Hepatic stellate cell (primary cell): ENCODE measurements around the gene ZNF786.
"Not testable (repeated sequence)": the region's sequence is repeated elsewhere in the genome, so short reads cannot be mapped to it uniquely, and the experiment has no call there.

Experiments used
- DNase-seq: peaks from one replicate; pipeline ENCODE4 v3.0.0; 2011; ENCODE audit warnings: low spot score

Gene ZNF786

DNA sequence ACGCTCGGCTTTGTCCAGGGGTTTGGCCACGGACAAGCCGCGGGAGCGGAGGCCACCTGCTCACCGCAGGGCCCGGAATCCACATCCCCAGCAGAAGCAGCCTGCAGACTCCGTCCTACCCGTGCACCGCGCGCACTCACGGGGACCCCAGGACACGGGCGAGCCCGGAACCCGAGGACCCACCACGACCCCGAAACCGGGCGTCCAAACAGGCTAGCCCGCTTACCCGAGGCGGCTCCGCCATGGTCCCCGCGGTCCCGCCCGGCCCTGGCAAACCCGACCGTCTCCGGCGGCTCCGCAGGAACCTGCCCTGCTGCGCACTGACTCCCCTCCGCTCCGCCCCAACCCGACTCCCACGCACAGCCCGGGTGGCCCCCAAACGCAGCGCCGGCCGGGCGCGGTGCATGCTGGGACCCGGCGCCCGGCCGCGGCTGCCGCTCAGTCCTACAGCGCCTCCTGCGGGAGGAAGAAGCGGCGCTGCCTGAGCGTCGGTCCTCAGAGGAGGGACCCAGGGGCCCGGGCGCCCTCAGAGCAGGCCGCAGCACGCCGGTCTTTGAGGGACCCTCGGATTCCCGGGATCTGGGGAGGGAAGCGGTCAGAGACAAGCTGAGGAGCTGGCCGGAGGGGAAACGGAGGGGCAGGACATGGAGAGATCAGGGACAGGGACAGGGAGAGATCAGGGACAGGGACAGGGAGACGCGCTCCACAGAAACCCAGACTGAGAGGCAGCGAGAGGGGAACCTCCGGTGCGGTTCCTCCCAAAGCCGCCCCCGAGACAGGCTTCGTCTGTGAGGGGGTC lies at the start of gene ZNF786:
Gene ZNF786, minus strand, starts transcription at position 322 of the 799 bp plus-strand sequence. Its CDS starts 78 bp downstream, at position 244.
- DNase-seq: peak; percentile 91

DNA sequence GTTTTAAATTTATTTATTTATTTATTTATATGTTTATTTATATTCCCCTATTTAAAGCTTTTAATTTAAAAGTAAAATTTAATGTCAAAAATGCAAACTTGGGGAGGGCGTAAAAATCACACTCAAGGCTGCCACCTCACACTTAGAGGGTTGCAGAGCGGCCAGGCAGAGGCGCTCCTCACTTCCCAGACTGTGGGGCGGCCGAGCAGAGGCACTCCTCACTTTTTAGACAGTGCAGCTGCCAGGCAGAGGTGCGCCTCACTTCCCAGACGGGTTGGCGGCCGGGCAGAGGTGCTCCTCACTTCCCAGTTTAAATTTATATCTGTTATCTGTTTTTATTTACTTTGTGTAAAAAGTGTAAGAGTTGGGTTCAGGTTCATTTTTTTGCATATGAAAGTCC lies 45.6 kb upstream of the ZNF786 start:
- DNase-seq: no peak

GRCh38 chr7:149133028-149133710 lies 42.7 kb upstream of the ZNF786 start:
- no peak for DNase-seq

DNA sequence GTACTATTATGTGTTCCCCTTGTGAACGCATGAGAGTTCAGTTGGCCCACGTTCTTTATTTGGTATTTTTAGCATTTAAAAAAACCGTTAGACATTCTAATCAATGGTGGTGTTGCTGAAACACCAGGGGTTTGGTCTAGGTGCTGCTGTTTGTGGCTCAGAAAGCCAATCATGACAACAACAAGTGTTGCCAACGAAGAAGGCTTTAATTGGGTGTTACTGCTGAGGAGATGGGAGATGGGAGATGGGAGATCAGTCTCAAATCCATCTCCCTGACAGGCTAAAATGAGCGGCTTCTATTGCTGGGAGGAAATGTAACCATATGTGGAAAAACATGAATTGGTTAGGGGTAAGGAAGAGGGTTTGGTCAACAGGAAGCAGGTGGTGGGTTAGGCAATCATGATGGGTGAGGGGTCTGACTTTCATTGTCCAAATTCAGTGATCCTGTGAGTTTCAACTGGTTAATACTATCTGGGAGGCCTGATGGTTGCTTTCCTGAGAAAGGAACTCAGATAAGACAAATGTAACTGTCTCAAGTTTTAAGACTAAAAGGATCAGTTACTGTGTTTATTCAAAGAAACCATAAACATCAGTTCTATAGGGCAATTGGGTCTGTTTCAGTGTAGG lies 40.2 kb upstream of the ZNF786 start:
- no peak for DNase-seq

DNA sequence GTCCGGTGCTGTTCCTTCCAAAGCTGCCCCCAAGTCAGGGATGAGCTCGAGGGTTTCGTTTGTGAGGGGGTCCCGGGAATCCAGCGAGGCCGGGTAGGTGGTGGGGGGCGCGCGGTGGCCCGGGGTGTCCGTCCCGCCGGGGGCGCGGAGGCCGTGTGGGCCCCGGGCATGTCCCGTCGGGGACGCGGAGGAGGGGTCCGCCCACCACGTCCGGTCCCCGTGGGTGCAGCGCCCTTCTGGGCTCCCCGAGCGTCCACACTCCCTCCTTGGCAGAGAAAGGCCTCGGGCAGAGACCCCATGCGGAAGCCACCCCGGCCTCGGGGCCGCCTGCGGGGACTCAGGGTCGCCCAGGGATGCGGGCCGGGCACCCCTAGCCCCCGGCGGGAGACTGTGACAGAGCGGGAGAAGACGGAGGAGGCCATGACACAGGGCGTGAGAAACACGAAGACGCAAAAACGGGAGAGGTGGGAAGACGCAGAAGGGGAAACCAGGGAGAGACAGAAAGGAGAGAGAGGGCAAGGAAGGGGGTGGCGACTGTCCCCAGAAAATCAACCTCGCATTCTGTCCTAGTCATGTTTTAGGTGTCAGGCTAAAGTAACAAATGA lies 36.2 kb upstream of the ZNF786 start:
- peak; percentile 67 for DNase-seq

- peak; percentile 94 for DNase-seq
Measured at GRCh38 chr7:149125863-149126661, 35.5 kb upstream of the ZNF786 start, which contains the start of gene ZNF425. TSS of gene ZNF425 (minus strand) at chr7:149126324. CDS start at chr7:149126213, 111 bp downstream.

- no peak for DNase-seq
Measured at GRCh38 chr7:149125189-149125862, 34.8 kb upstream of the ZNF786 start.

- DNase-seq: no peak
Measured at GRCh38 chr7:149109969-149110368, 19.5 kb upstream of the ZNF786 start.

- DNase-seq: no peak
Measured at GRCh38 chr7:149104749-149105148, 14.2 kb upstream of the ZNF786 start.

- DNase-seq: no peak
Measured at GRCh38 chr7:149104214-149104613, 13.7 kb upstream of the ZNF786 start.

GRCh38 chr7:149103424-149103823 lies 12.9 kb upstream of the ZNF786 start:
- no peak for DNase-seq

GRCh38 chr7:149102666-149103065 lies 12.1 kb upstream of the ZNF786 start:
- DNase-seq: no peak

- no peak for DNase-seq
Measured at GRCh38 chr7:149100821-149101220, 10.3 kb upstream of the ZNF786 start.

- DNase-seq: no peak
Measured at GRCh38 chr7:149099058-149099457, 8.5 kb upstream of the ZNF786 start.

GRCh38 chr7:149097088-149097487 lies 6.6 kb upstream of the ZNF786 start:
- peak; percentile 32 for DNase-seq

- no peak for DNase-seq
Measured at GRCh38 chr7:149093228-149093627, 2.7 kb upstream of the ZNF786 start.

GRCh38 chr7:149092244-149092643 lies 1.7 kb upstream of the ZNF786 start:
- not testable (repeated sequence) for DNase-seq

DNA sequence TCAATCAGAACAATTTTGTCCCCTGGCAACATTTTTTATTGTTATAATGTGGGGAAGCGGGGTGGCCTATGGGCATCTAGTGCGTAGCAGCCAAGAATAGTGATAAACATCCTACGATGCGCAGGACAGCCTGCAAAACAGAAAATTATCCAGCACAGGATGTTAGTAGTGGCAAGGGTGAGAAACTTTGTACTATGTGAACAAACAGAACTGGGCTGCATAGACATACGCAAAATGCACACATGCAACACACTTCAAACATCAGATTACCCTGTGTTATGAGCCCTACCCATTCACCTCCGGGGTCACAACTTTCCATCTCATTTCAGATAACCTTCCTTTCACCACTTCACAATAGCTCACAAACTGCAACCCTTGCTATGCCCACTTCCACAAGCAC lies 3.1 kb downstream of the ZNF786 start:
- DNase-seq: no peak

- DNase-seq: no peak
Measured at GRCh38 chr7:149085866-149086265, 4.7 kb downstream of the ZNF786 start.

GRCh38 chr7:149084407-149084806 lies 6.1 kb downstream of the ZNF786 start:
- DNase-seq: no peak

DNA sequence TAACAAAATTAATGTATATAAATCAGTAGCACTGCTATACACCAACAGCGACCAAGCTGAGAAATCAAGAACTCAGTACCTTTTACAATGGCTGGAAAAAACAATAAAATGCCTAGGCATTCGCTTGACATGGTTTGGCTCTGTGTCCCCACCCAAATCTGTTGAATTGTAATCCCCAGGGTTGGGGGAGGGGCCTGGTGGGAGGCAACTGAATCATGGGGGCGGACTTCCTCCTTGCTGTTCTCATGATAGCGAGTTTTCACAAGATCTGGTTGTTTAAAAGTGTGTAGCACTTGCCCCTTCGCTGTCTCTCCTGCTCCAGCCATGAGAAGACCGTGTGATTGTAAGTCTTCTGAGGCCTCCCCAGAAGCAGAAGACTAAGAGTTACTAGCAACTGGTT lies 8.6 kb downstream of the ZNF786 start:
- no peak for DNase-seq
